HuH-7.5 (cell line): ENCODE data around the gene TUBD1.

Source experiments
- DNase-seq: peaks from one replicate; pipeline ENCODE4 v3.0.0; 2011; ENCODE audit warnings: low spot score

The TUBD1 gene

DNA sequence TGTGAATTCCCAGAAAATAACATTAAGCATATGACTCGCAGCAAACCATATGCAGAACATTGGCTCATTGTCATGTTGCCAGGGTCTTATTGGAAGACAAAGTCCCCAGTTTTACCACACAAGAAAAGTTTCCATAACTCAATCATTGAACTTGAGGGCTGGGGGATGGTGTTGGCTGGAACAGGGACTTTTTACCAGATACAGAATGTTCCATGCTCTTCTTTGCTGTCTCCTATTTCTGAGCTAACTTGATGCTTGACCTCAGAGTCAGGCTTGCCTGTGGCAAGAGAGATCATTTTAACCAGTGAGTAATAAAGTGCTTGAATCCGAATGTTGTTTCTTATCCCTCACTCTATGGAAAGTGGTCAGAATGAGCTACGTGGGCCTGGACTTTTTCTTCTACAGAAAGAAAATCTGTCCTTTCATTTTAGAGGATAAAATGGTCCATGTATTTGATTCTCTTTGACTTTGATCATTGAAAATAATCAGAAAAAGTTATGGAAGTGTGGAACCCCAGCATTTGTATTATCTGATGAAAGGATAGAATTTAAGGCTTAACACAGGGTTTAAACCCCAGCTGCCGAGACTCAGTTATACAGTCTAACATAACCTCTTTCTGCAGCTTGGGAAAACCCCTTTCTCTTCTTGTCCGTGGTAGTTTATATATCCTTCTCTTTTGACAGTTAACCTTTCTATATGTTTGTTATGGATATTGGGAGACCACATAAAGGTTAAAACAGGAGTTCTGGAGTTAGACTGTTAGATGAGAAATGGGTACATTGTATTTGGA lies 67.0 kb downstream of the TUBD1 start:
- no peak for DNase-seq

- no peak for DNase-seq
Observed at GRCh38 chr17:59815965-59816364, 76.8 kb downstream of the TUBD1 start.

DNA sequence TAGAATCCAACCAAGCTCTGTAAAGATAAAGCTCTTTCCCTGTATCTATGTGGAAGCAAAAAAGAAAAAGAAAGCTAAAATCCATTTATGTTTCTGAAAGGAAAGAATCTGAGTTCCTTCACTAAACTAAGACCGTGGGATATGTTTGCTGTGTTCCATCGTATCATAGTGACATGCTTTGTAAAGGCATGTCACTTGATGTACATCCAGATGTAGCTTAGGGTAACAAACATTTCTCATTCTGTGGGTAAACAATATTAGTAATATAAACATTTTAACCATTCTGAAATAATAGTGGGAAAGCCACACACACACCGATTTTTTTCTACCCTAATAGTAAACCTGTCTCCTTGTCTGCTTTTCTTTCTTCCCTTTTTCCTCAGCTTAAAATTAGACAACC lies 78.1 kb downstream of the TUBD1 start:
- no peak for DNase-seq

DNA sequence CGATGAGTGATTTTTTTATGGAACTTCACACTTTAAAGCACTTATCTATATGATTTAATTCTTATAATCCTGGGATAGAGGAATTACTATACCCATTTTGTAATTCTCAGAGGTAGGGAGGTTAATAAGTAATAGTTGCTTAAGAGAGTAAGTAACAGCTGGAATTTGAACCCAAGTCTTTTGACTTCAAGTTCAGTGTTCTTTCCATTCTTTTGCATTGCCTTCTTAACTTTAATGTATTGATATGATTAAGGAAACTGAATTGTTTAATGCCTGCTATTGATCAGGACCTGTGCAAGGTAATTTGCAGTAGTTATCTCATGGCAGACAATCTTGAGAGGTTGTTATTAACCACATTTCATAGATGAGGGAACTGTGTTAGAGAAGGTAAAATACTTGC lies 78.5 kb downstream of the TUBD1 start:
- DNase-seq = no peak

DNA sequence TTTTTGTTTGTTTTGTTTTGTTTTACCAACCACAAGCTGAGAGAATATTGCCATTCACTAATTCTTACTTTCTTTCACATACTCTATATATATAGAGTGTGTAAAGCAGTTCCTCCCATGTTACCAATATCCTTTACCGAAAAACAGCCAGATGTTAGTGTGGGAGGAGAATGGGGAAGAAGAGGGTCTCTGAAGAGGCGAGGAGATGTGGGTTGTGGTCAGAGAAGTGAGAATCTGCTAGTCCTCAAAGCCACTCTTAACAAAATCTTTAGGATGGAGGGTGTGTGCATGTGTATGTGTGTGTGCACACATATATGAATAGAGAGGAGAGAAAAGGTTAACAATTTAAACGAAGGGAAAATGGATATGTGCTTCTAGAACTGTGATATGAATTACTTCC lies 80.6 kb downstream of the TUBD1 start:
- no peak for DNase-seq

DNA sequence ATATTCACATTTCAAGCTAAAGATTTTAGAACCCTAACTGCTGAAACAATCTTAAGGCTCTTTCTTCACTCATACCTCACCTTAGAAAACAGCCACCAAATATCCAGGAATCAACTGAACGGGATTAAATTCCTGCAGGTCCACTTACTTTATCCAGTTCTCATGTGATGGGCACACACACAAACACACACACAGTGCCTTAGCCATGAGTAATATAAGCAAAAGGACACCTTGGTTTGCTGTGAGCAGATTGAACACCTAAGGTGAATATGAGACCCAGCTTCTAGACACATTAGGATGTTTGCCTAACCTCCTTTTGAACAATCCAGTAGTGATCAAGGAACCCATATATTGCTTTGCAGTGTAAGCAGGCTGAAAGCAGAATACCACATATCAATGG lies 81.5 kb downstream of the TUBD1 start:
- DNase-seq = no peak

DNA sequence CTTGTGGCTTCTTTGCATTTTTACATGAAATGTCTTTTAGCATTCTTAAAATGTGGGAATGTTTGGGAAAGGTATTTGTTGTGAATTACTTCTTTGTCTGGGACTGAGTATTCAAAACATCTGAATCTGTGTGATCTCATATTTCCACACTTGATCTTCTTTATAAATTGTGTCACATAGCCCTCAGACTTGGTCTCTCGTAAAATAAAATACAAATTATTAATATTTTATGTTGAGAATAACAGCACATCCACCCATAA lies 81.9 kb downstream of the TUBD1 start:
- no peak for DNase-seq
